Anterior cingulate cortex (tissue), 58 donors: ENCODE data around the gene VDAC2.

ENCODE experiments used
- DNase-seq, 58 donors: peaks; one replicate each; lab custom pipeline; 2025; lab: John Stamatoyannopoulos, UW

Gene VDAC2

DNA sequence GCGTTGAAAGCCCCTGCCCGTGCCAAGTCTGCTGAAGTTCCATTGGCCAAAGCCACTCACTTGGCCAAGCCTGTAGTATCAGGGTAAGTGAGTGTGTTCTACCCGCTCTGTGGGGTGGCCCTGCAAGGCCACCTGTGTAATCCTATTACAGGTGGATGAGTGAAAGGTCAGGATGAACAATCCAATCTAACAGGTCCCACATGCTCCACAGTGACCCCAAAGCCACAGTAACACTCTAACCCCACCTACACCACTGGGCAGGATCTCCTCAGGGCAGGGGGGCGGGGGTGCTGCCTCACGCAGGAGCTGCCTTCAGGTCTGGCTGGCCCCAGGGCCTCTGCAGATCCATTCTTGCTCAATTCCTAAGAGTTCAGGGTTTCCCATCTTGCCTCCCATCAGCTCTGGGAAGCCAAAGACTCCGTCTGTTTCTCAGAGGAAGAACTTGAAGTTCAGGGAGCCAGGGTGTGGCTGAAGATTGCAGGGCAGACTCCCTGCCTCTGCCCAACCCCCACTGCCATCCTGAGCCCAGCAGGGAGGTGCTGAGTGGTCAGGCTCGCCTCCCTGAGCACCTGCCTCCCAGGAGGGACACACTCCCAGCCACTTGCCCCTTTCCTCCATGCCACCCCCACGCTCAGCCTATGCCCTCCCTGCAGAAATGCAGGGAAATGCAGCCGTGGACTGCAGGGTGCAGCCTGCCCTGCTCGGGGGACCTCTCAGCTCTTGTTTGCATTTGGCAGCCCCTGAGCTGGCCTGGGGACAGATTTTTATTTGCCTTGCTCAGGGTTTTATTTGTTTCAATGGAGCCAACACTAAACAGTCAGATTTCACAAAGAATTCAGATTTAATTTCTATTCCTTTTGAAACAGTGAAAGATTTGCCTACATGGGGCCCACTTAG lies 35.0 kb downstream of the VDAC2 start:
- no peak for DNase-seq

DNA sequence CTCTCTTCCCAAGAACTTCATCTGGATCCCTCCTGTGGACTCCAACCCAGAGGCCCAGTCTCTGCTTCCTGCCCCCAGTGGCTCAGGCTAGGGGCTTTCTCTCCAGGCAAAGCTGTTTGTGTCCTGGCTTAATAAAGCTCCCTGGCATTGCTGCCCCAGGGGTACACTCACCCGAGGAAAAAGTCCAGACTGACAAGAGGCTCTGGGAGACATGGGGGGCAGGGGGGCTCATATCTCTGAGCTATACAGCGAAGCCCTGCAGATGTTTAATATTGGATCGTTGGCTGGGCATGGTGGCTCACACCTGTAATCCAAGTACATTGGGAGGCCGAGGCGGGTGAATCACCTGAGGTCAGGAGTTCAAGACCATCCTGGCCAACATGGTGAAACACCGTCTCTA lies 35.9 kb downstream of the VDAC2 start:
- DNase-seq = no peak

DNA sequence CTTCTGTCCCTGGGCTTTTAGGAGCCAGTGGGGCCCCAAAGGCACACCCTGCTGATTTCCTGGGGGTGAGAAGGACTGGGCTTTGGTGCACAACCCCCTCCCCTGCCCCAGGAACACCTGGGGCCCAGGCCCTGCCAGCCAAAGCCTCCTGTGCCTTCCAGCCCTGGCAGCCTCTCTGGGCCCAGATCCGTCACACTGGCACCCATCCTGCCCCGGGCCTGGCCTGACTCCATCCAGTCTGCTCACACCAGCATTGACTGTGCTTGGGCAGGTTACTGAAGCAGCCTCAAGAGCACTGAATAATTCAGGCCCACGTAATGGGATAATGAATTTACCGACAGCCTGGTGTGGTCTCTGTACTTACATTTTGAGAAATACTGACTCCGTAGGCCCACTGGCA lies 37.2 kb downstream of the VDAC2 start:
- DNase-seq = peak in 11 of 58 donors; percentile 5 to 31 (median 12)

DNA sequence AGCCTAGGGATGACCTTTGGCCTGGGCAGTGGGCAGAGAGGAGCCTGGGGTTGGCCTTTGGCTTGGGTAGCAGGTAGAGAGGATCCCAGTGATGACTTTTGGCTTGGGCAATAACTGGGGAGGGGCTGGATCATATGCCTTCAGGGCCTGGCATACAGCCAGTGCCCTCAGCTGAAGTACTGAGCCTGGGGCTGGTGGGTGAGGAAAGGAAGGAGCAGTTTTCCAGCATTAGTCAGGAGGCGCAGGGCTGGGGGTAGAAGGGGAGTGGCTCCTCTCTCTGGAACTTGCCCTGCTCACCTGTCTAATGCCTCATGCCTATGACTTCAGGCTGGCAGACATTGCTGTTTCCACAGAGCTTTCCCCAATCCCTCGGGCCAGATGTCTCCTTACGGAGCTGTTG lies 40.3 kb downstream of the VDAC2 start:
- no peak for DNase-seq

DNA sequence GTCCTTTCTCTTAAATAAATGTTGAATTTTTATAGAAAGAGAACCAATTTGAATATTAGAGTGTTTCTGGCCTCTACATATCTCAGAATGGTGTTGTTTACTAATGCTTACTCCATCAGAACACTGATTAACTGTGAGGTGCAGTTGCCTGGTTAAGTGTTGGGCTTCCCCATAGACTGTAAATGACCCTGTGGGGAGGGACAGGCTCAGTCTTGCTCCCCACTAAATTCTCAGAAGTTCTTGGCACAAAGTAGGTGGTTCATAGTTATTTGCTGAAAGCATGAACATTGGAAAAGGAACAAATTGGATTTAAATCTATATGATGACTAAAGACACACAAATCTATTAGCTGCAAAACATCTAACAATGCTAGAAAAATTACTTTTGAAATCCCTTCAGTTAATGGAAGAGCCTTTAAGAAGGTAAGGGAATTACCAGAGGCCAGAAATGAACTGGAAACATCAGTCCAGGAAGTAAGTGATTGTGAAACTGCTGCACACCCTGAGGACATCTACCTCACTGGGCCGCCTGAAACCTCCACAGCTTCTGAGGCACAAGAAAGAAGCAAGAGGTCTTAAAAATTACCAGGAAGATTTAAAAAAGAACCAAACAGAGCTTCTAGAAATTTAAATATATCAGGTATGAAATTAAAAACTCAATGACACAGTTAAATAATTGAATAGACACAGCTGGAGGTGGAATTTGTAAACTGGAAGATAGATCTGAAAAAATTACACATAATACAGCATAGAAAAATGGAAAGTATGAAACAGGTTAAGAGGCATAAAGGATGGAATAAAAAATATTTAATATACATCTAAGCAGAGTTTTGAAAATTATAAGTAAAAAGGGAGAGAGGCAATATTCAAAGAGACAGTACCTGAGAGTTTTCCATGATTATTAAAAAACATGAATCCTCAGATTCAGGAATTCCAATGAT lies 43.0 kb downstream of the VDAC2 start:
- no peak for DNase-seq

DNA sequence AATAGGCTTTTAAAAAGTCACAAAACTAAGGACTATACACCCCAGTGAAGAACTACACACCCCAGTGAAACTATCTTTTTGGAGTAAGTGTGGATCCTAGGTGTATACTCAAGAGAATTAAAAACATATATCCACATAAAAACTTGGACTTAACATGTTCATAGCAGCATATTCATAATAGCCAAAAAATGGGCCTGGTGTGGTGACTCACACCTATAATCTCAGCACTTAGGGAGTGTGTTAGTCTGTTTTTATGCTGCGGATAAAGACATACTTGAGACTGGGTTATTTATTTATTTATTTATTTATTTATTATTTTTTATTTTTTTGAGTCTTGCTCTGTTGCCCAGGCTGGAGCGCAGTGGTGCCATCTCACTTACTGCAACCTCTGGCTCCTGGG lies 44.1 kb downstream of the VDAC2 start:
- DNase-seq = no peak

DNA sequence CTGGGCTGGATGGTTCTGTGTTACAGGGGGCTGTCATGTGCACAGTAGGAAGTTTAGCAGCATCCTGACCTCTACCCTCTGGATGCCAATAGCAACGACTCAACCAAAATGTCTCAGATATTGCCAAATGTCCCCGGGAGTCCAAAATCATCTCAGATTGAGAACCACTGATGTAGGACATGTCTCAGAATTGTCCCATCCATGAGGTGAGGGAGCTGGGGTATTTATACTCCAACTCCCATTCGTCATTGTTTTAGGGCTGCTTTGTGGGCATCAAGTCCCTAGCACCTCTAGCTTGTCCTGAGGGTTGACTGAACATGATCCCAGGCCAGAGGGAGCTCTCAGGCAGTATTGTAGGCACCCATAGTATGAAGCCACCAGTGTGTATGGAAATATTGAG lies 50.4 kb downstream of the VDAC2 start:
- no peak for DNase-seq

DNA sequence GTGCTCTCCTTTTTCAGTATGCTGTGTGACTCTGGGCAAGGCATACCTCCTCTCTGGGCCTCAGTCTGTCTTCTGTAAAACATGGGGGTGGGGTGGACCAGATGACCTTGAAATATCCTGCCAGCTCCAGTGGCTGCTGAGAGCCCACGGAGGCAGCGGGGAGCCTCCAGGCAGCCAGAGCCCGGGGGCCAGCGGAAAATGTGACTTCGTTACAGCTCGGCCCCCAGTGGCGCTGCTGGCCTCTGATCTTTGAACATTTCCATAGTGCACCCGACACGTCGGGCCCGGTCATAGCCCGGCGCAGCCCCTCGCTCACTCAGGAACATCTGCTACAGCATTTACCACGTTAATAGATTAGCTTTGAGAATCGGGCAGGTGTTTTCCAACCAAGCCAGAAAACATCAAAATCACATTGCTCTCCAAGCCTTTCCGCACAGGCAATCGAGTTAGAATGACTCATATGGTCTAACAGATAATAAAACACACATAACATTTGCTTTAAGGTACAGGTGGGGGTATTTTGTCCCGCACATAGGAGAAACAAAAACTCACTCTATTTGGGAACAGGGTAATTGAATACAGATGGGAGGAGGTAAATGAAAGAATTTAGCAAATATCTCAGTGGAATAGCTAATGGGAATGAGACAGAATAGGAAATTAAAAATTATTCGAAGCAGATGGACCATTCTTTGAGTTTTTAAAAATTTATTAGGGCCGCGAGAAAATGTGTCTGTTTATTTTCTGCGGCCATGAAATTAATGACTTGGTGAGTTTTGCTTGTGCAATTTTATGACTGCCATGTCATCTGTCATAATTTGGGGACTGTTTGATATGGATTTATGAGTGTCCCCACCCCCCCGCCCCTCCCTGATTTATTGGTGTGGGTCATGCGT lies 51.5 kb downstream of the VDAC2 start:
- DNase-seq = no peak

DNA sequence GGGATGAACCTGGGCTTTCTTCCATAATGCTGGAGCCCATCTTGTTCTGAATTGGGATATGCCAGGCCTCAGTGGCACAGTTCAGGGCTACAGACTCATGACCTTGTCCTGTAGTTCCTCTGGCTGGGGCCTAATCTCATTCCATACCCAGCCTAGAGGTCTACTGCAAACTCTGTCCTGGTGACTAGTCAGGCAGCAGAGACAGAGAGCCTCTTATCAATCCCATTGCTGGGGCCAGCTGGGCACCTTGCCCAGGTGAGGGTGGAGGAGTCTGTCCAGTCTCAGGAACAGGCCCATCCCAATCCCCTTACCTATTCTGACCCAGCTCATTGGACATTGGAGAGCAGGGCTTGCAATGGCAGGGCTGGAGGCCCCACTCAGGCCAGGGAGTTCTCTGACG lies 53.2 kb downstream of the VDAC2 start:
- no peak for DNase-seq

DNA sequence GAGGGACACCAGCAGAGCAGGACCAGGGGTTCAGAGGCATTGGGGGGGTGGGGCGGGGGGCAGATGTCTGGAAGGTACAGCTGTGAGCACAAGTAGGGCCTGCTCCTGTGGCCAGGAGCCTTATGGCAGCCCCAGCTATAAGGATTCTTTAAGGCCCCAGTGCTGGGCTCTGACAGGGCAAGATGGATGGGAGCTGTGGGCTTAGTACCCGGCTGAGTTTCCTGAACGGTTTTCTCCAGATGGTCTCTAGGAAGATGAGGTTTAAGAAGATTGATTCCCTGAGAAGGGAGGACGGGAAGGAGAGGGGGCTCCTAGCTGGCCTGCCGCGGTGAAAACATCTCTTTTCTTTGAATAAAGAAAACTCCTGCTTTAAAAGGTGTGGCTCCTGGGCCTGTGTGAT lies 55.3 kb downstream of the VDAC2 start:
- DNase-seq = no peak

DNA sequence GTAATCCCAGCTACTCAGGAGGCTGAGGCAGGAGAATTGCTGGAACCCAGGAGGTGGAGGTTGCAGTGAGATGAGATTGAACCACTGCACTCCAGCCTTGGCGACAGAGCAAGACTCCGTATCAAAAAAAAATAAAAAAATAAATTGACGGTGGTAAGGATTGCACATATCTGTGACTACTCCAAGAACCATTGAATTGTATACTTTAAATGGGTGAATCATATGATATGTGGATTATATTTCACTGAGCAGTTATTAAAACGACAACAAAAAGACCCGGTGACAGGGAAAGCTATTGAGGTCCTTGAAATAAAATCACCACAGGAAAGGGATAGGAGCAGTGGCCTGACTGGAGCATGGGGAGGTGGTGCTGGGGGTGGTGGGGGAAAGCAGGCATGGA lies 56.3 kb downstream of the VDAC2 start:
- DNase-seq = no peak

DNA sequence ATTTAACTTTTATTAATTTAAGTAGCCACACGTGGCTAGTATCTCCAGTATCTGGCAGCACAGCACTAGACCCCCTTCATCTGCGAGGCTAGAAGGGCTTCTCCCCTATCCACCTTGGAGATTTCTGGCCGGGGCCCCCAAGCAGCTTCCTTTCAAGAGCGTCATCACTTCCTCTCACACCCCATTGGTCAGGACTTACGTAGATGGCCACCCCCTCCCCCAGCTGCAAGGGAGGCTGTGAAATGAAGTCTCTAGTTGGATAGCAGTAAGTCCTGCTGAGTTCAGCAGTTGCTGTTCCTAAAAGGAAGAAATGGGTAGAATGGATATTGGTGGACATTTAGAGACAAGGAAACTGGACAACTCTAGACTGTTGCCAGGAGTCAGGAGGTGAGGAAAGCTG lies 59.0 kb downstream of the VDAC2 start:
- DNase-seq = no peak

DNA sequence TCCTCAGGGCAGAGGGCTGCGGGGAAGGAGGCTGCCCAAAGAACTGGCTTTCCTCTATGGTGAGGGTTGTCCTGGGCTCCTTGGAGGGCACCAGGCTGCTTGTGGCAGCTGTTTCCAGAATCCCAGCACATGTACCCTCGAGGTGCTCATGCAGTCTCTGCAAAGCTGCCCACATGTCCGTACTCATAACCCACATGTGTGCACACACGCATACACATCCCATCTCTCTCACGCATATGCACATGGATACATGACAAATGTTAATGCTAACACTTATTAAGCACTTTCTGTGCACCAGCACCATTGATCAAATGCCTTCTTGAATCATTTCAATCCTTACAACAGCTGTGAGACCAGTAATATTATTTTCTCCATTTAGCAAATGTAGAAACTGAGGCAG lies 61.5 kb downstream of the VDAC2 start:
- no peak for DNase-seq

DNA sequence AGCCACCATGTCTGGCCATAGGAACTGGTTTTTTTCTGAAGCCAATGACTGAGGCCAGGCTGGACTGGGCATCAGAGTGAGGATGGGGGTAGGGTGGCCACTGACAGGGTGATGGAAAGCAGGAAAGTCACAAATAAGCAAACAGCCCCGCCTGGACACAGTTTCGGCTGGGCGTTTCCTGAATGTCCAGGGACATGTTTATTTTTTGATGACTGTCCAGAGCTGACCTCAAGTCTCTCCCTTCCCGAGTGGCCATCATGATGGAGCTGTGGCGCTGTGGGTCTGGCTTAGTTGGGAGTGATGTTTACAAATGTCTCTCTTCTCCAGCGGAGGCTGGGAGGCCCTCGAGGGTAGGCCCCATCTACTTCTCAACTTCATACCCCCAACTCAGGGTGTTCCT lies 62.3 kb downstream of the VDAC2 start:
- no peak for DNase-seq

DNA sequence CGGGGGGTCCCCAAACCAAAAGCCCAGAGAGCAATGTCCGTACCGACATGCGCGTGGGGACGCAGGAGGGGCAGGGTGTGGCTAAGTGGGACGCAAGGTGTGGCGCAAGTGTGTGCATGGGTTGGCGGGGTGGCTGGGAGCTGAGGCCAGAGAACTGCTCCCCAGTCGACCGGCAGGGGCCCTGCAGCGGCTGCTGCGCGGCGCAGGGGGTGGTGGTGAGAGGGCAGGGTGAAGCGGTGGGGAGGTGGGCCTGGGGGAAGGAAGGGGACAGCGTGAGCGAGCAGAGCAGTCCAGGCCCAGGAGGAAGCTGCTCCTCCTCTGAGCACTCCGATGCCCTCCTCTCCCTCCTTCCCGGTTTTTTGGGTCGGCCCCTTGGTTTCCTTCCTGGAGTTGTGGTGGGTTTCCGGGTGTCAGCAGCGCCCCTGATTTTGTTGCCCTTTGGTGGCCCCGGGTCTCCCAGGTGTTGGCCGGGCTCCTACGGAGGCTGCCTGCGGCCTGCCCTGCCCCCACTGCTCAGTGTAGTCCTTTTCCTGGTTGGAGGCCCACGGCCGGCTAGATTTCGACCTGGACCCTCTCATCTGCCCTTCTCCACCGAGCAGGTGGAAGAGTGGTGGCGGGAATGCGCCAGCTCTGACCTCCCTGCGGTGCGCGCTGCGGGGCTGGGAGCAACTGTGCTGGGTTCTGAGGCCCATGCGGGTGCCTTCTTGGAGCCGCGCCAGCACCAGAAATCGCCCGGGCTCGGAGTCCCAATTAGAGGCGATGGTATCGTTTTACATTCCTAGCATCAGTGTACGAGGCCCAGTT lies 65.7 kb downstream of the VDAC2 start:
- DNase-seq = no peak

DNA sequence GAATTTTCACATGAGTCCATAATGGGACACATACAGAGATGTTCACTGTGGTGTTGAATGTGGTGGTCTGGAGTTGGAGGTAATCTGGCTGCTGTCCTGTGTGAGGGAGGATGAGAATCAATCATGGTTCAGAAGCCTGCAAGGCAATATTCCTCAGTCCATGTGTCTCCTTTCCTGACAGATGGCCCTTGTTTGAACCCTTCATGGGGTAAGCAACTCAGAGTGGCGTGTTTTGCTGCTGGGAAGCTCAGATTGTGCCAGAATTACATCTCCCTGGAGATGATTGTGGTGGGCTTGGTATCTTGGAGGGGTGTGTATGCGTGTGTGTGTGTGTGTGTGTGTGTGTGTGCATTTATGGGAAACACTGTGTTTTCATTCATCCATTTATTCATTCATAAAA lies 69.6 kb downstream of the VDAC2 start:
- no peak for DNase-seq
